Lung microvascular endothelial cell (primary cell): ENCODE results near the gene SCG3. TPM values are rescaled to one million over a fixed set of nuclear protein-coding genes. Genes with fewer than 3 reads are reported as not detected.

Experiments
- DNase-seq, 2 donors: peaks; one replicate each; pipeline versions ENCODE4 v3.0.0 to v3.0.0-alpha.2; 2010; ENCODE audit warnings: low read depth in 2 of 2
- total RNA-seq: library from RNA; depleted of rRNA; stranded (reverse); fragments of >200 nt; gene quantifications from 2 replicates; pipeline ENCODE4 v1.2.1, GENCODE V29; 2014

Gene SCG3
- total RNA-seq, 1 donor from 2014 or later, result under 0.01 TPM

GRCh38 chr15:51726302-51727073, 45.2 kb downstream of the SCG3 start:
- DNase-seq, result peak; percentile 63 to 81

GRCh38 chr15:51727141-51727897, 46.0 kb downstream of the SCG3 start:
- peak; percentile 10 to 20 for DNase-seq

- DNase-seq, result peak; percentile 7 to 70
Measured at GRCh38 chr15:51731549-51732267, 50.4 kb downstream of the SCG3 start.

- no peak for DNase-seq
Measured at GRCh38 chr15:51732646-51733045, 51.3 kb downstream of the SCG3 start.

- peak in 1 of 2 donors; percentile 51 for DNase-seq
Measured at GRCh38 chr15:51735228-51736010, 54.1 kb downstream of the SCG3 start.

- no peak for DNase-seq
Measured at GRCh38 chr15:51736069-51736468, 54.8 kb downstream of the SCG3 start.

- peak; percentile 39 to 59 for DNase-seq
Measured at GRCh38 chr15:51736751-51737521, 55.6 kb downstream of the SCG3 start.

- DNase-seq, result peak; percentile 67 to 69
Measured at GRCh38 chr15:51737522-51738305, 56.4 kb downstream of the SCG3 start, which contains the start of gene LYSMD2. LYSMD2 (minus strand) TSS chr15:51737655; CDS start chr15:51737622, 33 bp downstream.

- DNase-seq, result no peak
Measured at GRCh38 chr15:51738553-51738952, 57.2 kb downstream of the SCG3 start.

- no peak for DNase-seq
Measured at GRCh38 chr15:51739061-51739712, 57.9 kb downstream of the SCG3 start.

GRCh38 chr15:51749307-51749706, 68.0 kb downstream of the SCG3 start:
- no peak for DNase-seq

GRCh38 chr15:51750186-51750585, 68.9 kb downstream of the SCG3 start:
- DNase-seq, result no peak

GRCh38 chr15:51750792-51751696, 69.7 kb downstream of the SCG3 start, which contains the start of gene TMOD2:
TMOD2 (plus strand) TSS chr15:51751597; CDS start chr15:51766442, 14,845 bp downstream.
- peak; percentile 34 to 54 for DNase-seq

- peak; percentile 47 to 51 for DNase-seq
Measured at GRCh38 chr15:51751697-51752683, 70.7 kb downstream of the SCG3 start.

GRCh38 chr15:51752888-51753287, 71.6 kb downstream of the SCG3 start:
- DNase-seq, result no peak

- DNase-seq, result no peak
Measured at GRCh38 chr15:51754267-51754666, 73.0 kb downstream of the SCG3 start.

GRCh38 chr15:51755790-51756189, 74.5 kb downstream of the SCG3 start:
- DNase-seq, result no peak
